Measurements from ENCODE around the gene TDRD3. TPM values are rescaled to one million over a fixed set of nuclear protein-coding genes. Genes with fewer than 3 reads are reported as not detected.

The TDRD3 gene
- total and polyA plus RNA-seq, 2 experiments from 2014 or later: 20.8 to 29.5 TPM

- DNase-seq (ENCODE audit: low read depth in 1 of 2, low spot score in 1 of 2): peak in 1 of 2 donors; percentile 43
- H3K36me3 ChIP-seq: no peaks in the 10 kb centered on the region
- no peak overlapping the region for H3K27ac ChIP-seq
Observed at GRCh38 chr13:60584976-60585375, 188.0 kb downstream of the TDRD3 start.

GRCh38 chr13:60590800-60591747 is 194.1 kb downstream of the TDRD3 start:
- peak in 1 of 2 donors; percentile 86 for DNase-seq (ENCODE audit: low read depth in 1 of 2, low spot score in 1 of 2)
- no peak overlapping the region for H3K27ac ChIP-seq
- no peaks in the 10 kb centered on the region for H3K4me1 ChIP-seq (ENCODE audit: low read depth)
- no peaks in the 10 kb centered on the region for H3K27me3 ChIP-seq
- H3K9me3 ChIP-seq (ENCODE audit: low read depth): no peaks in the 10 kb centered on the region
- TF ChIP-seq CTCF (IDR thresholded peaks at IDR 0.05; ENCODE audit: low read depth, low read length): no peak
- no peak overlapping the region for H3K4me3 ChIP-seq
- no peaks in the 10 kb centered on the region for H3K36me3 ChIP-seq

More at GRCh38 chr13:60584976-60585375, 188.0 kb downstream of the TDRD3 start:
- H3K4me3 ChIP-seq: no peak overlapping the region
- TF ChIP-seq CTCF (IDR thresholded peaks at IDR 0.05; ENCODE audit: low read depth, low read length): no peak
- no peaks in the 10 kb centered on the region for H3K4me1 ChIP-seq (ENCODE audit: low read depth)
- H3K27me3 ChIP-seq: no peaks in the 10 kb centered on the region
- no peaks in the 10 kb centered on the region for H3K9me3 ChIP-seq (ENCODE audit: low read depth)

DNA sequence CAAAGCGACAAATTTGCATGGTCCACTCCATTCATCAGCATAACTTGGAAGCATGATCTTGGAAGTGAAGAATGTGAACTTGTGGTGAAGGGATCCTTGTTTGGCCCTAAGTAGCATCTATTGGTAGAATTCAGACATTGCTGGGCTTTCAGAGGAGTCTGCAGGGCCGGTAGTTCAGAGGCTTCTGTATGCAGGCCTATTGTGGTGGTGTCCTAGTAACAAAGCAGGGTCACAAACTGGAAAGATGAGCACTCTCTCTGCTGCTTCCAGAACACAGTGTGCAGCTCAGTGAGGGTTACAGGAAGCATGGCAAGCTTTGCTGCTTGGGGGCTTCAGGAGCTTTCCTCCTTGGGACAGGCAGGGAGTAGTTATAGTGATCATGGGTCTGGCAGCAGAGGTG is 206.0 kb downstream of the TDRD3 start:
- Histone ChIP-seq H3K27ac (no peak overlapping the region), H3K4me3 (no peak overlapping the region), H3K36me3 (no peaks in the 10 kb centered on the region), H3K27me3 (no peaks in the 10 kb centered on the region), H3K9me3 (ENCODE audit: low read depth) (no peaks in the 10 kb centered on the region), H3K4me1 (ENCODE audit: low read depth) (no peaks in the 10 kb centered on the region)
- DNase-seq (ENCODE audit: low read depth in 1 of 2, low spot score in 1 of 2): no peak
- no peak for TF ChIP-seq CTCF (IDR thresholded peaks at IDR 0.05; ENCODE audit: low read depth, low read length)

- no peak for TF ChIP-seq CTCF (IDR thresholded peaks at IDR 0.05; ENCODE audit: low read depth, low read length)
- Histone ChIP-seq H3K27me3 (no peaks in the 10 kb centered on the region), H3K4me3 (no peak overlapping the region), H3K27ac (no peak overlapping the region), H3K9me3 (ENCODE audit: low read depth) (no peaks in the 10 kb centered on the region), H3K36me3 (no peaks in the 10 kb centered on the region), H3K4me1 (ENCODE audit: low read depth) (no peaks in the 10 kb centered on the region)
- DNase-seq (ENCODE audit: low read depth in 1 of 2, low spot score in 1 of 2): no peak
Observed at GRCh38 chr13:60604058-60604457, 207.0 kb downstream of the TDRD3 start.

DNA sequence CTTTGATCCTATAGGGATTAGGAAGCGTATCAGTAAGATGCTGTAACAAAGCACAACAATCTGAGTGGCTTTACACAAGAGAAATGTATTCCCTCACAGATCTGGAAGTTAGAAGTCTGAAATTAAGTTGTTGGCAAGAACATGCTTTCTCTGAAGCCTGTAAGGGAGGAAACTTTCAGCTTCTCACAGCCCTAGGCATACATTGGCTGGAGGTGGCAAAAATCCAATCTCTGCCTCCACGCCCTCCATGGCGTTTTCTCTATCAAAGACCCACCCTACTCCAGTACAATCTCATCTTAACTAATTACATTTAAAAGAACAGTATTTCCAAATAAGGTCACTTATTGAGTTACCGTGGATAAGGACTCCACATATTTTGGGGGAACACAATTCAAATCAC is 211.9 kb downstream of the TDRD3 start:
- no peak overlapping the region for H3K27ac ChIP-seq
- H3K9me3 ChIP-seq (ENCODE audit: low read depth): no peaks in the 10 kb centered on the region
- no peak for TF ChIP-seq CTCF (IDR thresholded peaks at IDR 0.05; ENCODE audit: low read depth, low read length)
- no peaks in the 10 kb centered on the region for H3K36me3 ChIP-seq
- H3K4me3 ChIP-seq: no peak overlapping the region
- no peaks in the 10 kb centered on the region for H3K27me3 ChIP-seq
- H3K4me1 ChIP-seq (ENCODE audit: low read depth): no peaks in the 10 kb centered on the region
- DNase-seq (ENCODE audit: low read depth in 1 of 2, low spot score in 1 of 2): no peak

All from cardiac muscle cell (in vitro differentiated cells and primary cell).